Mucosa of rectum (tissue), 2 donors: ENCODE results near the gene RAD51B.

Experiments used
- H3K27ac ChIP-seq, 2 donors: one replicate each; pipeline ENCODE4 v1.7.0; 2013; ENCODE audit warnings: inconsistent platforms in 2 of 2, low read depth in 2 of 2, low read length in 2 of 2
- H3K27me3 ChIP-seq, 2 donors: one replicate each; pipeline ENCODE4 v1.7.0; 2013; ENCODE audit warnings: low read length in 2 of 2; ENCODE audit not compliant: control insufficient read depth in 2 of 2, insufficient read depth in 2 of 2
- H3K36me3 ChIP-seq, 2 donors: one replicate each; pipeline ENCODE4 v1.7.0; 2013; ENCODE audit warnings: low read length in 2 of 2; ENCODE audit not compliant: control insufficient read depth in 2 of 2, insufficient read depth in 2 of 2
- H3K4me1 ChIP-seq, 2 donors: one replicate each; pipeline ENCODE4 v1.7.0; 2013; ENCODE audit warnings: low read length in 2 of 2, mild to moderate bottlenecking in 1 of 2; ENCODE audit not compliant: control insufficient read depth in 2 of 2, insufficient read depth in 2 of 2
- H3K4me3 ChIP-seq, 2 donors: one replicate each; pipeline ENCODE4 v1.7.0; 2013; ENCODE audit warnings: low read length in 2 of 2
- H3K9ac ChIP-seq, 2 donors: one replicate each; pipeline ENCODE4 v1.7.0; 2013; ENCODE audit warnings: low read length in 2 of 2, low read depth in 1 of 2, mild to moderate bottlenecking in 1 of 2
- H3K9me3 ChIP-seq, 2 donors: one replicate each; pipeline ENCODE4 v1.7.0; 2013; ENCODE audit warnings: low read length in 2 of 2; ENCODE audit not compliant: control insufficient read depth in 2 of 2
- donor health status: healthy.
- donor health status: Normal muscosa, but diverticular disease.

The RAD51B gene

GRCh38 chr14:68502230-68502629, 682.7 kb downstream of the RAD51B start:
- no peak overlapping the region for H3K27ac ChIP-seq
- H3K4me1 ChIP-seq, result peaks cover 0 to 12% of the 10 kb centered on the region in 2 donors
- no peaks in the 10 kb centered on the region for H3K9me3 ChIP-seq

GRCh38 chr14:68503186-68503825, 683.7 kb downstream of the RAD51B start:
- H3K27ac ChIP-seq, result no peak overlapping the region
- H3K9ac ChIP-seq, result no peak overlapping the region
- peaks cover 0 to 21% of the 10 kb centered on the region in 2 donors for H3K4me1 ChIP-seq
- H3K27me3 ChIP-seq, result no peaks in the 10 kb centered on the region
- H3K36me3 ChIP-seq, result no peaks in the 10 kb centered on the region
- H3K9me3 ChIP-seq, result no peaks in the 10 kb centered on the region
- H3K4me3 ChIP-seq, result no peak overlapping the region

More at GRCh38 chr14:68502230-68502629, 682.7 kb downstream of the RAD51B start:
- Histone ChIP-seq H3K9ac (no peak overlapping the region), H3K36me3 (no peaks in the 10 kb centered on the region), H3K27me3 (no peaks in the 10 kb centered on the region), H3K4me3 (no peak overlapping the region)

DNA sequence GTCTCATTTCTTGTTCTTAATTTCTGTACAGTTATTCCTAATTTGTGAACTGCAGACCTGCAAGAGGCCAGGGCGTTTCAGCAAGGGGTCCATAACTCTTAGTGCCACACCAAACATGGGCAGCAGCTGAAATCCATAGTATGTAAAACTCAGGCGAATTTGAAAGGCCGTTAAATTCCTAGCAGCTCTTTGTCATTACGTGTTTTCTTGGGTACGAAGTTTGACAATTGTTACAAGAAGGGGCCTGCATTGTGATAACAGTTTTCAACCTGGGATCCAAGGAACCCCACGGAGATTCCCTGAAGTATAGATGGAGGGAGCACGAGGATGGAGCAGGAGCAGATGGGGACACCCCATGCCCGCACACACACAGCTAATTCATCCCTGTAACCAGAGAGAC, 685.3 kb downstream of the RAD51B start:
- Histone ChIP-seq H3K36me3 (no peaks in the 10 kb centered on the region), H3K4me1 (peaks cover 0 to 21% of the 10 kb centered on the region in 2 donors), H3K27ac (no peak overlapping the region), H3K4me3 (no peak overlapping the region), H3K9ac (no peak overlapping the region), H3K9me3 (no peaks in the 10 kb centered on the region), H3K27me3 (no peaks in the 10 kb centered on the region)

DNA sequence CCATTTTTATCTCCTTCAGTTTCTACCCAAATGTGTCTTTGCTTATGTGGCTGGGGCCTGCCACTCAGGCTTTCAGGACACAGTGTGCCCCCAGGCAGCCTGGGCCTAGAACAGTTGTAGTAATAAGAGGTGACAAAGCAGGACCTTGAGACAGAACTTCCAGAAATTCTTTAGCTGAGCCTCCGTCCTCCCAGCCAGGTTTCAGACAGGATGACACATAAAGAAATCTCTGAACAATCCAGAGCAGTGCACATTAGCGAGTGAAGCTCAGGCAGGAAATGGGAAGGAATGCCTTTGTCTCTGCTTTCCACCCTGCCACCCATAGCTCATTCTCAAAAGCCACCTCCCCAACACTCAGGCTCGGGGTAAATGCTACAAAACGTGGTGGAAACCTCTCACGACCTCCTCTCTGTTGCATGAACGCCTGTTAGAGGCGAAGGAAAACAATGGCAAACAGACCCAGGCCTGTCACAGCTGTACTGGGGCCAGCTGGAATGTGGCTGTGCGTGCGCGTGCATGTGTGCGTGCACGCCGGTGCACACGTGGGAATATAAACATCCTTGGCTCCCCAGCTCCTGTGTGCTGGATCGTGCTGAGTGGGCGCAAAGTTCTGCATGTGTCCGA, 686.6 kb downstream of the RAD51B start:
- Histone ChIP-seq H3K4me3 (no peak overlapping the region), H3K27ac (peak overlapping the region; percentile 46 to 70), H3K9me3 (no peaks in the 10 kb centered on the region), H3K27me3 (no peaks in the 10 kb centered on the region), H3K36me3 (no peaks in the 10 kb centered on the region), H3K4me1 (peaks cover 0 to 21% of the 10 kb centered on the region in 2 donors), H3K9ac (no peak overlapping the region)

DNA sequence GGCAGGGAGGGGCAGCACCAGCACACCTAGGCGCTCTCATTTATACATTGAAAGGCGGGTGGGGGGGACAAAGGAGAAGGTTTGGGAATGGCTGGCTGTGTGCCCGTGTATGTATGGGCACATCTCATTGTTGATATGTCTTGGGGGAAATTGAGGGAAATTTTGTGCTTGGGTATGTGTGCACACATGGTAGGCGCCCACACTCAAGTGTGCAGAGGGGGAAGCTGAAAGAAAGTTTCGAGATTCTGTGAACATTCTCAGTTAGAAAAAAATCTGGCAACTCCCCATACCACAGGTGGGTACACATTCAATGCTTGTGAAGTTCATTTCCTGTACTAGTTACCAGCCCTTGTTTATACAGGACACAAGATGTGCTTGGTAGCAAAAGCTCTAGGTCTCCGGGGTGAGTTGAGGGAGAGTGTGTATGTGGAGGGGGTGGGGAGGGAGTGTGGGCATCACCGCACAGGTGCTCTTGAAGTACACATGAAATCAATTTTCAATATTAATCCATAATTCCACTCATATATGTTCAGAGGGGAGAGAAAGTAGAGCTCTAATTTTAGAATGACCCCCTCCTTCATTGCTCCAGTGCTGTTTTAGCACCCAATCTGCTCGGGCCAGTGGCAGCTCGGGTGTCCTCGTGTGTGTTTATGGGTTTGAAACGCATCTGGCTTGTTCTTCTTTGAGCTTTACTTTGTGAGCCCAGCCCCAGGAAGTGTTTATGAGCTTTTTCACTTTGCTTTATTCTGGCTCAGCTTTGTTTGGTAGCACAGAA, 687.3 kb downstream of the RAD51B start:
- Histone ChIP-seq H3K4me3 (peak overlapping the region in 1 of 2 donors; percentile 19), H3K9ac (no peak overlapping the region), H3K27me3 (no peaks in the 10 kb centered on the region), H3K9me3 (no peaks in the 10 kb centered on the region), H3K4me1 (peaks cover under 1 to 21% of the 10 kb centered on the region in 2 donors), H3K27ac (peak overlapping the region; percentile 46 to 70), H3K36me3 (no peaks in the 10 kb centered on the region)

DNA sequence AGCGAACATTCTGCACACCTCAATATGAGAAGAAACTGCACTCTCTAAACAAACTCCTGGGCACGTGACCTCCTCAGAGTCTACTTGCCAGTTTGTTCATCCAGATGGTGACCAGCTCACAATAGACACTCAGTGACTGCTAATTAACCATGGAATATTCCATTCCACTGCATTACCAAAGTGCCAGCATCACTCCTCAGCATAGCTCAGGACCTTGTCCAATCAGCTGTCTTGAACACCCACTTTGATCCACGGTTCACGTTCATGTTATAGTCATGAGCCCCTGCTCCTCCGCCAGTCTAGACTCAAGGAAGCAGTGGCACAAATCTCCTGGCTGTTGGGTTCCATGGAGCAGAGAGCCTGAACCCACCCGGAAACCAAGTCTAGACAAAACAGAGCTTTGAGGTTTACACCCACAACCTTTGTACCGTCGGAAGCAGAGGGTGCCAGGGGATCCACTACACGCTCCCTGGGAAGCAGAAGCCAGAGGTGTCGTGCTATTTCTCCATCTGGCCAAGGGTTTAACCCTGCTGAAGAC, 688.0 kb downstream of the RAD51B start:
- no peaks in the 10 kb centered on the region for H3K27me3 ChIP-seq
- H3K36me3 ChIP-seq, result no peaks in the 10 kb centered on the region
- peak overlapping the region in 1 of 2 donors; percentile 19 for H3K4me3 ChIP-seq
- peaks cover 3 to 21% of the 10 kb centered on the region in 2 donors for H3K4me1 ChIP-seq
- H3K9me3 ChIP-seq, result no peaks in the 10 kb centered on the region
- H3K27ac ChIP-seq, result peak overlapping the region; percentile 19 to 70
- no peak overlapping the region for H3K9ac ChIP-seq

DNA sequence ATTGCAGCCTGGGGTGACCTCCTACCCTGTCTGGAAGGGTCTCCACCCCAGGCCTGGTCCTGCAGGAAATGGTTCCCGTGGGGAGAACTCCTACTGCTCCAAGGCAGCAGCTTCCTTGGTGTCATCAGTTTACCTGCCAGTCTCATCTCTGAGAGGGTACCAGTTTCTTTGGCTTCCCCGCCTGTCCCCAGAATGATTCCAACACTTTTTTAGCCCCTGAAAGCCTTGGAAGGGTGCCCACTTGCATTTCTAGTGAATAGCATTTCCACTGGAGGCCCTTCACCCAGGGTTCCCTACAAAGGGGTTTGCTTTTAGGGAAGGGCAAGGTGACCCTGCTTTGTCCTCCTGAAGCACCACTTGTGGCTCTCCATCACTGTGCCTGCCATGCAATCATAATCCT, 689.0 kb downstream of the RAD51B start:
- no peaks in the 10 kb centered on the region for H3K9me3 ChIP-seq
- H3K4me1 ChIP-seq, result peaks cover 3 to 21% of the 10 kb centered on the region in 2 donors
- H3K36me3 ChIP-seq, result no peaks in the 10 kb centered on the region
- peak overlapping the region; percentile 10 to 70 for H3K27ac ChIP-seq
- no peak overlapping the region for H3K4me3 ChIP-seq
- H3K9ac ChIP-seq, result peak overlapping the region in 1 of 2 donors; percentile 10
- no peaks in the 10 kb centered on the region for H3K27me3 ChIP-seq

DNA sequence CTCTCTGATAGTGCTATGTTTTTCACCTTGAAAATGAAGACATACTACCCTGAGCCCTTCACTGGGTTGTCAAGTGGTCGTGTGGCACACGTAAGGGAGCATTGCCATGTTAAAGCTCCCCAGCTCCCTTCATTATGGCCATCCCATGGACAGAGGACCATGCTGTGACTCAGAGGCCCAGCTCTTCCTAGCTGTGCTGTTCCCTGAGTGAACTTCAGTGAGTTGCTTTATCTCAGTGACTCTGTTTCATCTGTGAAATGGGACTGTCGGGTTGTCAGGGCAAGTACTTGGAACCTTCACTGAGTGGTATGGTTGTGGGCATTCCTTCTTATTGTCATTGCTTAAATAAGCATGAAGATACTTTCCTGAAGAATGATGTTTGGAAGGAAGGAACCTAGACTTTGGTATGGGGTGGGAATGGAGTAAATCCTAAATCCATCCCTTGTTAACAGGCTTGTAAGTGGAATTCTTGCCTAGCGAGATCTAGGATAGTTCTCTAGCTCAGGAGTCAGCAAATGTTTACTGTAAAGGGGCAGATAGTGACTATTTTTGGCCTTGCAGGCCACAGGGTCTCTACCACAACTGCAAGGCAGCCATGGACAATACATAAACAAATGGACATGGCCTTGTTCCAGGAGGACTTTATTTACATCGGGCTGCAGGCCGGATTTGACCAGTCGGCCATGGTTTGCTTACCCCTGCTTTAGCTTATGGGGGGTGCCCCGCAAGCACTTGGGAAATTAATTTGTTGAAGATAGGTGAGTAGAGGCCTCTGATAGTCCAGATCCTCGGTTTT, 689.8 kb downstream of the RAD51B start:
- H3K36me3 ChIP-seq, result no peaks in the 10 kb centered on the region
- peak overlapping the region; percentile 59 to 64 for H3K27ac ChIP-seq
- peaks cover 3 to 21% of the 10 kb centered on the region in 2 donors for H3K4me1 ChIP-seq
- no peaks in the 10 kb centered on the region for H3K27me3 ChIP-seq
- peak overlapping the region in 1 of 2 donors; percentile 10 for H3K9ac ChIP-seq
- H3K9me3 ChIP-seq, result no peaks in the 10 kb centered on the region
- H3K4me3 ChIP-seq, result no peak overlapping the region

- no peaks in the 10 kb centered on the region for H3K27me3 ChIP-seq
- no peaks in the 10 kb centered on the region for H3K9me3 ChIP-seq
- H3K9ac ChIP-seq, result no peak overlapping the region
- peak overlapping the region; percentile 64 to 67 for H3K27ac ChIP-seq
- no peaks in the 10 kb centered on the region for H3K36me3 ChIP-seq
- H3K4me3 ChIP-seq, result no peak overlapping the region
- H3K4me1 ChIP-seq, result peaks cover 3 to 21% of the 10 kb centered on the region in 2 donors
These were observed 690.9 kb downstream of the RAD51B start for GRCh38 chr14:68510201-68511128.
